ENCODE results near the gene CCDC157.

CCDC157 gene

GRCh38 chr22:30414525-30415047 is 57.8 kb downstream of the CCDC157 start:
- FAIRE-seq = no peak
- TF ChIP-seq CTCF (IDR thresholded peaks at IDR 0.05; ENCODE audit: insufficient read depth, missing control alignments) = no peak
- DNase-seq (ENCODE audit: insufficient read length, low spot score) = no peak

- FAIRE-seq = no peak
- no peak for DNase-seq (ENCODE audit: insufficient read length, low spot score)
- no peak for TF ChIP-seq CTCF (IDR thresholded peaks at IDR 0.05; ENCODE audit: insufficient read depth, missing control alignments)
Measured at GRCh38 chr22:30416403-30416802, 59.6 kb downstream of the CCDC157 start.

- DNase-seq (ENCODE audit: insufficient read length, low spot score) = no peak
- no peak for TF ChIP-seq CTCF (IDR thresholded peaks at IDR 0.05; ENCODE audit: insufficient read depth, missing control alignments)
- FAIRE-seq = no peak
Measured at GRCh38 chr22:30416837-30417236, 60.0 kb downstream of the CCDC157 start.

GRCh38 chr22:30420347-30421125 is 63.7 kb downstream of the CCDC157 start:
- FAIRE-seq = no peak
- TF ChIP-seq CTCF (IDR thresholded peaks at IDR 0.05; ENCODE audit: insufficient read depth, missing control alignments) = no peak
- DNase-seq (ENCODE audit: insufficient read length, low spot score) = no peak

GRCh38 chr22:30421695-30422480 is 65.1 kb downstream of the CCDC157 start:
- DNase-seq (ENCODE audit: insufficient read length, low spot score) (no peak), FAIRE-seq (no peak)
- TF ChIP-seq CTCF (IDR thresholded peaks at IDR 0.05; ENCODE audit: insufficient read depth, missing control alignments) = no peak

GRCh38 chr22:30422481-30423300 is 65.9 kb downstream of the CCDC157 start:
- FAIRE-seq (no peak), DNase-seq (ENCODE audit: insufficient read length, low spot score) (no peak)
- no peak for TF ChIP-seq CTCF (IDR thresholded peaks at IDR 0.05; ENCODE audit: insufficient read depth, missing control alignments)
